Vein endothelial cell (primary cell): ENCODE measurements around the gene TAPBPL. TPM values are rescaled to one million over a fixed set of nuclear protein-coding genes. Genes with fewer than 3 reads are reported as not detected.

Source experiments
- total RNA-seq: library from RNA; depleted of rRNA; stranded (reverse); fragments of >200 nt; gene quantifications from 2 replicates; pipeline ENCODE4 v1.2.3, GENCODE V29; 2012

The TAPBPL gene, protein sequence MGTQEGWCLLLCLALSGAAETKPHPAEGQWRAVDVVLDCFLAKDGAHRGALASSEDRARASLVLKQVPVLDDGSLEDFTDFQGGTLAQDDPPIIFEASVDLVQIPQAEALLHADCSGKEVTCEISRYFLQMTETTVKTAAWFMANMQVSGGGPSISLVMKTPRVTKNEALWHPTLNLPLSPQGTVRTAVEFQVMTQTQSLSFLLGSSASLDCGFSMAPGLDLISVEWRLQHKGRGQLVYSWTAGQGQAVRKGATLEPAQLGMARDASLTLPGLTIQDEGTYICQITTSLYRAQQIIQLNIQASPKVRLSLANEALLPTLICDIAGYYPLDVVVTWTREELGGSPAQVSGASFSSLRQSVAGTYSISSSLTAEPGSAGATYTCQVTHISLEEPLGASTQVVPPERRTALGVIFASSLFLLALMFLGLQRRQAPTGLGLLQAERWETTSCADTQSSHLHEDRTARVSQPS
- total RNA-seq: 8.2 and 9.3 TPM in 2 replicates

DNA sequence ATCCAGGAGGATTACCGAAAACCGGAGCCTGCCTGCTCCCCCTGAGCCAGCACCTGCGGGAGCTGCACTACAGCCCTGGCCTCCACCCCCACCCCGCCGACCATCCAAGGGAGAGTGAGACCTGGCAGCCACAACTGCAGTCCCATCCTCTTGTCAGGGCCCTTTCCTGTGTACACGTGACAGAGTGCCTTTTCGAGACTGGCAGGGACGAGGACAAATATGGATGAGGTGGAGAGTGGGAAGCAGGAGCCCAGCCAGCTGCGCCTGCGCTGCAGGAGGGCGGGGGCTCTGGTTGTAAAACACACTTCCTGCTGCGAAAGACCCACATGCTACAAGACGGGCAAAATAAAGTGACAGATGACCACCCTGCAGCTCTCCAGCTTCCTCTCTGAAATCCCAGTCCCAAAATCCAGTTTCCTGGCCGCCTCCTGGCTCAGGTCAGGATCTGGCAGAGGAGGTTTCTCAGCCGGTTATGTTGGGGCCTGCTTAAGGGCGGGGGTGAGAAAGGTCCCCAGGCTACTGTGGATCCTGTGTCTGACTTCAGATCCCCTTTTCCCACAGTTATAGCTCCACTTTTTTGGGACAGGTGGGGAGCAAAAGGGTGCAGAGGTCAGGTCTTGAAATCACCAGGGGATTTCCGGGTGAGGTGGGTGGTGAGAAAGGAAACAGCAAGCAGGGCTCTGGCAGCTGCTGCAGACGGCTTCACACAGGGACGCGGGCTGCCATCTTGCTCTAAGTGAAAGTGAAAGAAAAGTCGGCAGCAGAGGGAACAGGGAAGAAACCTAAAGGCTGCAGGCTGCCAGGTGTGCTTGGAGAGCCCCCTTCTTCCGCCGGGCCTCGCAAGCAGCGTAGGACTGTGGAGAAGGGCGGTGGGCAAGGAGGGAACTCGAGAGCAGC, at the start of gene TAPBPL:
TSS of gene TAPBPL (plus strand) at position 695 of the 897 bp plus-strand sequence. CDS start 207 bp downstream, outside the sequence.

GRCh38 chr12:6444704-6445688, 6.8 kb upstream of the TAPBPL start, which contains the start of gene CD27:
Gene CD27, plus strand, starts transcription at chr12:6444955. Its CDS starts 141 bp downstream, at chr12:6445096.

DNA sequence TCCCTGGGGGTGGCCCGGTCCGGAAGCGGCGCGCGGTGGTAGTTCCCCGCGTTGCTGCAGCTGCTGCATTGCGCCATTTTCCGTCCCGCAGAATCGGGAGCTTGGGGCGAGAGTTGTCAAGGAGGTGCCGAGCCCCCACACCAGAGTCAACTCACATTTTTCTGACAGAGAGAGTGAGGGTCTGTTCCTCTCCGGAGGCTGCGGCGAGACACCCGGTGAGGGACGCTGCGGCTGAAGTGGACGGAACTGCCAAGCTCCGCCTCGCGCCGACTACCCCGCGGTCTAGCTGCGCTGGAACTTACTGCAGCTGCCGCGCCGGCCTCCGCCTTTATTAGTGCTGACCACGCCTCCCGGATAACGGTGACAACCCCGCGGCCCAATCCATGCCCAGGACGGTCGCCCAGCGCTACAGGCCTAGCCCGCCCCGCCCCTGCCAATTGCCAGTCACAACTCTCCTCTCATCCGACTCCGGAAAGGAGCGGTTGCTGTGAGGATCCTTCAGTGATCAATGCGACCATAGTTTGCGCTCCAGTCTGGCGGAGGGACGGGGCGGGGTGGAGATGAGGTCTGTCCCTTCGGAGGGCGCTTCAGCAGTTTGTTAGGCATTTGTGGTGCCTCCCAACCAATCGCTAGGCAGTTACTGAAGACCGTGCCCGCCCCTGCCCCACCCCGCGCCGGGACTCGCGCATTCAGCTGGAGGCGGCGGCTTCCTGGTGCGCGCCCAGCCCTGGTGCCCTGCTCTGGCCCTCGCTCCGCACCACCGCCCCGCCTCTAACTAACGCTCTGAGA, 18.7 kb downstream of the TAPBPL start, which contains the start of gene VAMP1:
TSS of gene VAMP1 (minus strand) at position 303 of the 789 bp plus-strand sequence. CDS start at position 157, 146 bp downstream.

DNA sequence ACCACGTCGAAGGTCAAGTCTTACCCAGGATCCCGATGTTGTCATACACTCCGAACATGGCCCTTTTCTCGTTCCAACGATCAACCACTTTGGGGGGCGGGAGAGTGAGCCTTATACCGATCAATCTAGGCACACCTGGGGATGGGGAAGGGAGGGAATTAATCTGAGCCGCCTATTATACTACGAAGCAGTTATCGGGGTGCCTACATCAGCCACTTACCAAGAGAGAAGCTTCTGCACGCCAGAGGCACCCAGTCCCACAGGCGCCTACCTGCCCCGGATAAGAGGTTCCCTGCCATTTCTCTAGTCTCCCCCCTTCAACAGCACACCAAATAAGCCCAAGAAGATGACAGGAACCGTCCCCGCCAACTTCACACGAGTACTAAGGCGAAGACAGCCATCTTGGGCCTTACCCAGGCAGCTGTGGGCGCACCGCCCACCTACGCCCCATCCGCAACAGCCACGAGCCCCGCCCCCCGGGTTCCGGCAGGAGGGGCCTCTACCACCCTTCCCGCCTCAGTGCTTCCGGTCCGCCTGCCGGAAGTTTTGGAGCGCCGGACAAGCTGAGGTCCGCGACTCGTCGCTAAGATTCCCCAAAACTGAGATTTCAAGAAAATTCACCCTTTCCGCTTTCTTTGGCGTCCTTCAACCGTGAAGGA, 41.1 kb downstream of the TAPBPL start, which contains the start of gene MRPL51:
TSS of gene MRPL51 (minus strand) at position 425 of the 659 bp plus-strand sequence. CDS start at position 299, 126 bp downstream.

DNA sequence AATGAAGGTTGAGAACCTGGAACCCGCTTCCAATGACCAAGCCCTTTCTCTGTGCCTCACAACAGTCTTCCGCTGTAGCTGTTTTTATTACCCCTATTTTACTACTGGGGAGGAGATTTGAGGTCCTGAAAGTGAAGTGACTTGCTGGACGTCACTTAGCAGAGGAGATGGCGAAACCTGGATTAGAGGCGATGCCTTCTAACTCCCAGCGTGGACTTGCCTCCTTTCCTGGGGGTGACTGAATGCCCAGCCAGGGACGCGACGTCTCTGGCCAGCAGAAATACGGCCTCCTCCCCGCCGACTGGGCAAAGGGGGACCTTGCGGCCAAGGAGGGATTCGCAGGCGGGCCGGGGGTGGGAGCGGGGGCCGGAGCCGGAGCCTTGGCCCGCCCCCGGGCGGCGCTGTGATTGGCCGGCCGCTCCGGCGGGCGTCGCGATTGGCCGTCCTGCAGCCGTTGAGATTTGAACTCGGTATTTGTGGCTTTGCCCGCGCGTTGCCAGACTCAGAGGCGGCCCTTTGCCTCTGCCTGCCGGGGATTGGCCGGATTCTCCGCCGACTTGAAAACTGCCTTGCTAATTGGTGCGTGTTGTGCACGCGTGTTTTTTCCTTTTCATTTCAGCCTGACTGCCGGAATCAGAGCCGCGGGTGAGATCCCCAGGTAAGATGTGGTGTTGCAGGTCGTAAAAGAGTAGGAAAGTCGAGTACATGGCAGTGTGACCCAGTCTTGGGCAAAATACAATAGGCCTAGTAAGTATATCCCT, 41.8 kb downstream of the TAPBPL start, which contains the start of gene NCAPD2:
TSS of gene NCAPD2 (plus strand) at position 606 of the 761 bp plus-strand sequence. CDS start 997 bp downstream, outside the sequence.

Other genes with a start within 250 kb of the TAPBPL start
- gene PLEKHG6, start 141.4 kb upstream of the TAPBPL start, total RNA-seq: under 0.01 TPM in 1 of 2 replicates, not detected in the other
- gene TNFRSF1A, start 110.0 kb upstream of the TAPBPL start, total RNA-seq: 123 and 161 TPM in 2 replicates
- gene SCNN1A, start 76.5 kb upstream of the TAPBPL start, total RNA-seq: 0.10 and 0.65 TPM in 2 replicates
- gene LTBR, start 67.9 kb upstream of the TAPBPL start, total RNA-seq: 108 and 135 TPM in 2 replicates
- not detected in 2 replicates for gene CD27, start 7.1 kb upstream of the TAPBPL start, total RNA-seq
- gene VAMP1, start 18.6 kb downstream of the TAPBPL start, total RNA-seq: 4.6 and 4.8 TPM in 2 replicates
- gene MRPL51, start 41.2 kb downstream of the TAPBPL start, total RNA-seq: 80.0 and 92.2 TPM in 2 replicates
- 38.2 and 48.4 TPM in 2 replicates for gene NCAPD2, start 42.1 kb downstream of the TAPBPL start, total RNA-seq
- 6,940 and 9,259 TPM in 2 replicates for gene GAPDH, start 82.5 kb downstream of the TAPBPL start, total RNA-seq
- 9.7 and 12.7 TPM in 2 replicates for gene IFFO1, start 104.0 kb downstream of the TAPBPL start, total RNA-seq
- 35.3 and 40.0 TPM in 2 replicates for gene NOP2, start 116.2 kb downstream of the TAPBPL start, total RNA-seq
- gene CHD4, start 155.3 kb downstream of the TAPBPL start, total RNA-seq: 225 and 228 TPM in 2 replicates
- 0.10 TPM in 1 of 2 replicates, not detected in the other for gene LPAR5, start 183.9 kb downstream of the TAPBPL start, total RNA-seq
- gene ACRBP, start 195.4 kb downstream of the TAPBPL start, total RNA-seq: 0.57 and 1.6 TPM in 2 replicates
- gene ING4, start 211.1 kb downstream of the TAPBPL start, total RNA-seq: 37.7 and 40.8 TPM in 2 replicates
- gene ZNF384, start 237.3 kb downstream of the TAPBPL start, total RNA-seq: 30.2 and 31.4 TPM in 2 replicates
- not detected in 2 replicates for gene PIANP, start 248.8 kb downstream of the TAPBPL start, total RNA-seq